A673 (cell line): ENCODE data around the gene OST4.

Experiments used
- EZH2 ChIP-seq: fragments of 200-600 bp; sonication (generic); IDR thresholded peaks from 2 replicates; pipeline ENCODE4 v1.6.1; 2017; ENCODE audit warnings: borderline replicate concordance, low read depth, mild to moderate bottlenecking, mixed read lengths, antibody characterized with exemption, low read length; ENCODE audit not compliant: poor library complexity, severe bottlenecking
- TF ChIP-seq, protein P1 (sequence below): fragments of 300-800, 200-600 bp; sonication (generic); conservative IDR thresholded peaks from 2 replicates; pipeline ENCODE4 v1.5.1; 2017; ENCODE audit warnings: low read depth, mild to moderate bottlenecking, antibody characterized with exemption, low read length, moderate library complexity, mixed read lengths

DNA sequence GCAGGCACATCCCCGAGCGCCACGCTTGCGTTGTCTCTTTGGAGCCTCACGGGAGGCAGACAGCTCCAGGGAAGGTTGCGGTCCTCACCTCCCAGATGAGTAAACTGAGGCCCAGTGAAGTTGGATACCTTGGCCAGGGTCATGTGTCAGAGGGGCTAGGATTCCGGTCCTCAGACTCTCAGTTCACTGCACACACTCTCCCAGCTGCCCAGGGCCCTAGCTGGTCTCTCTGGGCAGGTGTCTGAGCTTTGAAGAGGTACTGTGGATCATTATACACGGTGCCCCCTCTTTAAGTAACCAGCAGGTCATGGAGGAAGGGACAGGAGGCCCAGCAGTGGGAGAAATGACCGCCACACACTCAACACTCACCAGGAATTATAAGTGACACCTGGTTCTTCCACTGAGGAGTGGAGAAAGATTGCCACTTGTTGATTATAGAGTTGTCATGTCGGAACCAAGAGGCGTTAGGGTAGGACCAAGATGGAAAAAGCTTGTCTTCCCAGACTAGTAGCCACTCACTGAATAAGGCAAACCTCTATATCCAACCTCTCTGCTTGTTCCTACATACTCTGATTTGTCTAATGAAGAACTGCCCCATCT, 38.1 kb downstream of the OST4 start:
- TF ChIP-seq EZH2 = no peak
- TF ChIP-seq, protein P1, sequence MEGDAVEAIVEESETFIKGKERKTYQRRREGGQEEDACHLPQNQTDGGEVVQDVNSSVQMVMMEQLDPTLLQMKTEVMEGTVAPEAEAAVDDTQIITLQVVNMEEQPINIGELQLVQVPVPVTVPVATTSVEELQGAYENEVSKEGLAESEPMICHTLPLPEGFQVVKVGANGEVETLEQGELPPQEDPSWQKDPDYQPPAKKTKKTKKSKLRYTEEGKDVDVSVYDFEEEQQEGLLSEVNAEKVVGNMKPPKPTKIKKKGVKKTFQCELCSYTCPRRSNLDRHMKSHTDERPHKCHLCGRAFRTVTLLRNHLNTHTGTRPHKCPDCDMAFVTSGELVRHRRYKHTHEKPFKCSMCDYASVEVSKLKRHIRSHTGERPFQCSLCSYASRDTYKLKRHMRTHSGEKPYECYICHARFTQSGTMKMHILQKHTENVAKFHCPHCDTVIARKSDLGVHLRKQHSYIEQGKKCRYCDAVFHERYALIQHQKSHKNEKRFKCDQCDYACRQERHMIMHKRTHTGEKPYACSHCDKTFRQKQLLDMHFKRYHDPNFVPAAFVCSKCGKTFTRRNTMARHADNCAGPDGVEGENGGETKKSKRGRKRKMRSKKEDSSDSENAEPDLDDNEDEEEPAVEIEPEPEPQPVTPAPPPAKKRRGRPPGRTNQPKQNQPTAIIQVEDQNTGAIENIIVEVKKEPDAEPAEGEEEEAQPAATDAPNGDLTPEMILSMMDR = no peak
